GM23338 (cell line): ENCODE data around the gene DIP2C.

Experiments
- CTCF ChIP-seq, 2 experiments: fragments of 200-600 bp in 1 of 2; sonication (generic) in 1 of 2; conservative IDR thresholded peaks; 2 replicates each; pipeline versions ENCODE4 v1.5.1 to v1.6.1; 2016 to 2017; ENCODE audit warnings: antibody characterized with exemption in 2 of 2, low read depth in 2 of 2, mild to moderate bottlenecking in 2 of 2, moderate library complexity in 1 of 2
- EZH2 ChIP-seq: fragments of 200-600 bp; sonication (generic); IDR thresholded peaks from one replicate; pipeline ENCODE4 v1.8.0; 2017; ENCODE audit warnings: antibody characterized with exemption, mild to moderate bottlenecking, low read depth; ENCODE audit not compliant: unreplicated experiment
- POLR2AphosphoS5 ChIP-seq: IDR thresholded peaks from 2 replicates; pipeline ENCODE4 v1.6.1; 2016; ENCODE audit warnings: antibody characterized with exemption, low read depth
- ZNF114 ChIP-seq: fragments of 250-450 bp; sonication (Bioruptor Pico); IDR thresholded peaks from 2 replicates; pipeline ENCODE4 v1.5.0; 2020; ENCODE audit warnings: mild to moderate bottlenecking, moderate library complexity
- ZNF462 ChIP-seq: fragments of 250-450 bp; sonication (Bioruptor Pico); IDR thresholded peaks from 2 replicates; pipeline ENCODE4 v1.5.0; 2020; ENCODE audit warnings: mild to moderate bottlenecking, moderate library complexity

GRCh38 chr10:451021-451471 lies 238.4 kb downstream of the DIP2C start:
- TF ChIP-seq POLR2AphosphoS5 (no peak), CTCF (conservative IDR thresholded peaks at IDR 0.05; ENCODE audit: low read depth in 2 of 2) (no peak), EZH2 (no peak), ZNF114 (no peak), ZNF462 (CRISPR knock-in tag) (no peak)
